GM19240 (cell line): ENCODE results near the gene LRP5.
"Not testable (repeated sequence)": the region's sequence is repeated elsewhere in the genome, so short reads cannot be mapped to it uniquely, and the experiment has no call there.

Source experiments
- DNase-seq: peaks from one replicate; pipeline ENCODE4 v3.0.0; 2011; ENCODE audit warnings: low spot score; ENCODE audit not compliant: insufficient read length

Gene LRP5

DNA sequence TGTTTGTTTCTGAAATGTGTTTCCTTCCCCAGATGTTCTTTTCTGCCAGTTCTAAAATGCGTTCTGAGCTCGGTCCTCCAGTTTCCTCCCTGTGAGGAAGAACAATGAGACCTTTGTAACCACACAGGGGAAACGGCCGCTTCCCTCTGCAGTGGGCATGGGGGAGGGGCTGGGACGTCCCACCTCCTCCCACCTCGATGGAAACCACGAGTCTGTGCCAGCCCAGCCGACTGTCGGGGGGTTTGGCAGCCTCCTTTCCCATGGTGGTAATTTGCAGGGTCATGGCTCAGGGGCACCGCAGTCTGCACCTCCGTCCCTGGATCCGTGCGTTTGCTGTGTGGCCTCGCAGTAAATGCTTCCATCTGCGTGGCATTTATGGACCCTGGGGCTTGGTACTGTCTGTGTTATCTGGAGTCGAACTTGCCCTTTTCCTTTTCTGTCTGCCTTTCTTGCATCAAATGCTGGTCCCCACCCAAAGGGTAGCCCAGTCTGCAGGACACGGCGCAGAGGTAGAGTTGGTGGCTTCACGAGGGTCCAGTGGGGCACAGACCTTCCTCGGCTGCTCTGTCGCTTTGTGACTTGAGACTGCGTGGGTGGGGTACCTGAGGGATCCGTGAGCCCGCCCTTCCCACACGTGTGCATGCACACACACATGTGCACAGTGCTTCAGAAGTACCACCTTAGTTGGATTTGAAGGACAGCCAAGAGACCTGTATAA lies 16.1 kb downstream of the LRP5 start:
- no peak for DNase-seq

DNA sequence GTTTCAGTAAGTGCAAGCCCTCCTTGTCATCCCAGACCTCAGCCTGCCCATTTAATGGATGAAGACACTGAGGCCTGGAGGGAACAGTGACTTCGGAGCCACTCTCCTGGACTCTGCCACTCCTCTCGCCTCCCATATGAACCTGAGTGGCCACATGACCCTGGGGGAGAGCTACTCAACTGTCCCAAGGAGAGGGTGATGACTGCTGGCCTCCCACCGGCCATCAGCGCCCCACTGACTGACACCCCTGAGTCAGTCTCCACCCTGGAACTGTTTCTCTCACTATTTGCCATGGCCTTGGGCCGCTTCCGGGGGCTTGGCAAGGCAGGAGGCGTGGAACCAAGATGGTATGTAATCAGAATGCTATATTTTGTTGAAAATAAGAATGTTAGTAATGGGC lies 17.1 kb downstream of the LRP5 start:
- no peak for DNase-seq

GRCh38 chr11:68329978-68330699 lies 17.7 kb downstream of the LRP5 start:
- DNase-seq = no peak

GRCh38 chr11:68330700-68331337 lies 18.4 kb downstream of the LRP5 start:
- no peak for DNase-seq

DNA sequence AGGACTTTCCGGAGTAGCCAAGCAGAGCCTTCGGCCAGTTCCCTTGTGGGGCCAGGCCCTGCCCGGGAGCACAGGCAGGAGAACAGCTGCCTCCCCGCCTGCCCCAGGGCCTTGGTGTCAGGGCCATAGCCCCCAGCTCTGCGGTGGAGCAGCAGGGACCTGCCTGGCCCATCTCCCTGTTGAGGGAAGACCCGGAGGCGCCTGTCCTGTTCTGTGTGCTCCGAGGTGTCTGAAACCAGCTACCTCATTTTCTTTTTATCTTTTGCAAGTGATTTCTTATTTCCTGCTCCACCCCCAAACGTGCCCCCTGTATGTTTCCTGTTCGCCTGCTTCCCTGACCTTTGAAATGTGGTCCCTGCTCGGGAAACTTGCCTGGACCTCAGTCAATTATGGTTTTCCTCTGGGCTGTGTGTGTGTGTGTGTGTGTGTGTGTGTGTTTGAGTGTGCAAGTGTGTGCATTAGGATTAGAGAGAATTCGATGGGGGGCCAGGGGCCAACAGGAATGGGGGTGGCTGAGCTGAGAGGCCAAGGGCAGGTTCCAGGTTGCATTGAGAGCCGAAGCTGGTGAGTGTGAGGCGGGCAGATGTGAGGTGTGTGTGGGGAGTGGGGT lies 19.1 kb downstream of the LRP5 start:
- DNase-seq = no peak

DNA sequence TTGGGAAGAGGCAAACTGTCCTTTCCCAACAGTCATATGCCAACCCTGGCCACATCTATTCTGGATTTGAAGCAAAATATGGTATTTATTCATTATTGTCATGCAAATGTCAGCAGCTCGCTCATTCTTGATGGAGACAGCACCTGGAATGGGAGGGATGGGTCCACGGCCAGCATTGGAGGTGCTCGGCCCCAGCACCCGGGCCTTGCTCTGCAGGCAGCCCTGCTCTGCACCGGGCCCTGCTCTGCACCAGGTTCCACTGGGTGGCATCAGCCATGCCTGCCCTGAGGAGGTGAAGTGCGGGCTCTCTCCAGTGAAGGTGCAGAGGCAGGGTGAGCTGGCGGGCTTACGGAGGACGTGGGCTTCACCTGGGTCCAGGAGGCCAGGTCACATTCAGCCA lies 19.8 kb downstream of the LRP5 start:
- DNase-seq = no peak

DNA sequence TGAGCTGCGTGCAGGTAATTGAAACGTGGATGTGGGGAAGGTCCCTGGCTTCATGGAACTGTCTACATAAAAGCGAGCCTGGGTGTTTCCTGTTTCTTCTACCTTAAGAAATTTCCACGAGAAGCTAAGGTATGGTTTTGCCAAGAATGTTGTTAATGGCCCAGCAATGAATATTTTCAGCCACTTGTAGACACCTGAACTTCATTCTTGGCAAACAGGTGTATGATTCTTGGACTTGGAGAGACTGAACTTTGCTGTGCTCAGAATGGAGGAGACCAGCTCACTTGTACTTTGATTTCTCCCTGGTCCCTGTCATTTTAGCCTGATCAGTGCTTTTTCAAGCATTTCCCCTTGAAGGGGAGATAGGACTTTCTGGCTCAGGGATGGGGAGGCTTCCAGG lies 20.8 kb downstream of the LRP5 start:
- DNase-seq = no peak

- DNase-seq = no peak
Measured at GRCh38 chr11:68334923-68335322, 22.5 kb downstream of the LRP5 start.

GRCh38 chr11:68335683-68336082 lies 23.3 kb downstream of the LRP5 start:
- no peak for DNase-seq

DNA sequence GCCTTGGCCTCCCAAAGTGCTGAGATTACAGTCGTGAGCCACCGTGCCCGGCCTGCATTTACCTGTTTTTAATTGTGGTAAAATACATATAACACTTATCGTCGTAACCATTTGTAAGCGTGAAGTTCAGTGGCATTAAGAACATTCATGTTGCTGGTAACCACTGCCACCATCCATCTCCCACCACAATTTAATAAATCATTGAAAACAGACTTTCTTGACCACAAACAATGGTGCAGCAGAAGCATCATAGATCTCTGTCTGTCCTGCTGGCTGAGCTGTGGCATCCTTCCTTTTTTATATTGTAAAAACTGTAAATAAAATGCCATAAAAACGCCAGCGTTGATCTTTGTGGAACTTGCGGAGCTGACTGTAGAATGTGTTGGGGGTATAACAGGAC lies 24.3 kb downstream of the LRP5 start:
- no peak for DNase-seq

GRCh38 chr11:68337399-68337835 lies 25.0 kb downstream of the LRP5 start:
- DNase-seq = no peak

GRCh38 chr11:68338051-68338780 lies 25.8 kb downstream of the LRP5 start:
- no peak for DNase-seq

DNA sequence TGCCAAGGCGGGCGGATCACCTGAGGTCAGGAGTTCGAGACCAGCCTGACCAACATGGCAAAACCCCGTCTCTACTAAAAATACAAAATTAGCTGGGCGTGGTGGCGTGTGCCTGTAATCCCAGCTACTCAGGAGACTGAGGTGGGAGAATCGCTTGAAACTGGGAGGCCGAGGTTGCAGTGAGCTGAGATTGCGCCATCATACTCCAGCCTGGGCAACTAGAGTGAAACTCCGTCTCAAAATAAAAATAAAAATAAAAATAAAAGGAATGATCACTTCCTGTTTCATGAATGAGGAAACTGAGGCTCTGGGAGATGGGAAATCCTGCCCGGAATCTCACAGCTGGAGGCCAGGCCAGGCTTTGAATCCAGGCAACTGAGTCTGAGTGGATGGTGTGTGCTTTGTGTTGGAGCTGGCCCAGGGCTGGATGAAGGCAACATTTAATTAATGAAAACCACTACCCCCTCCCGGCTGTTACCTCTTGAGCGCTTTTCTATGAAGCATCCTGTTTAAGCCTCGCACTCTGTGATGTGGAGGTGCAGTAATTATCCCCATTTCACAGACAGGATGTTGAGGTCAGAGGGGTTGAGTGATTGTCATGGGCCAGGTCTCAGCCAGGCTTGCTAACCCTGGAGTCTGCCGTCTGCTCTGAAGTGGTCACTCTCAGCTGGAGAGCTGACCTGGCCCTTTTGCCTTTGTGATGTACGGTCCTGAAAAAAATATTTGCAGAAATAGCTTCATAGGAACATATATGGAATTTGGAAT lies 27.8 kb downstream of the LRP5 start:
- DNase-seq = no peak

DNA sequence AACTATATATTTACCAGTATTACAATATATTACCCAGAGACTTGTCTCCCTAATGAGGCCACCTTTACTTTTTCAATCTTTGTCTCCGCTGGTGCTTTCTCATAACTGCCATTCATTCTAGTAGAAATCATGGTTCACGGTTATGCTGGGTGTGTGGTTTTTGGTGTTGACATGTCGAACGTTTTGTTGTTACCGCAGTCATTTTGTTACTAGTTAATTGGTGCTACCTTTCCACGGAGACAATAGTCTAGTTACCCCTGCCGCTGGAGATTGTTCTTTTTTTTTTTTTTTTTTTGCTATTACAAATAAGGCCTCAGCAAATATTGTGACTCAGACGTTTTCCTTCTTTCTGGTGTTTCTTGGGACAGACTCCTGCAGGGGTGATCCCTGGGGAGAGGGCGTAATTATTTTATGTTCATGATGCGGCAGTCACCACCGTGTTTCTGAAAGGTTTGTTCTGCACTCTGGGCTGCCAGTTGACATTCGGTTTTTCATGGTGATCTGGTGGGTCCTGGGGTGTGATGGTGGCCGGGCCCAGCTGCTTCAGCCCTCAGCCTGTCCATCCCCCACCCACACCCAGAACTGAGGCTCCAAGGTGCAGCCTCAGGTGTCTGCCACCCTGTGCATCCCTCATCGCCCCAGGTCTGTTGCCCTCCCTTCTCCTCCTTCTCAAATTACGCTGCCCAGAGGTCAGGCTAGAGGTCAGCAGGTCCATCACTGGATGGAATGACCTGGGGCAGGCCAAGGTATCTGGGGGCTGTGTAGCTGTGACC lies 28.6 kb downstream of the LRP5 start:
- DNase-seq = no peak

DNA sequence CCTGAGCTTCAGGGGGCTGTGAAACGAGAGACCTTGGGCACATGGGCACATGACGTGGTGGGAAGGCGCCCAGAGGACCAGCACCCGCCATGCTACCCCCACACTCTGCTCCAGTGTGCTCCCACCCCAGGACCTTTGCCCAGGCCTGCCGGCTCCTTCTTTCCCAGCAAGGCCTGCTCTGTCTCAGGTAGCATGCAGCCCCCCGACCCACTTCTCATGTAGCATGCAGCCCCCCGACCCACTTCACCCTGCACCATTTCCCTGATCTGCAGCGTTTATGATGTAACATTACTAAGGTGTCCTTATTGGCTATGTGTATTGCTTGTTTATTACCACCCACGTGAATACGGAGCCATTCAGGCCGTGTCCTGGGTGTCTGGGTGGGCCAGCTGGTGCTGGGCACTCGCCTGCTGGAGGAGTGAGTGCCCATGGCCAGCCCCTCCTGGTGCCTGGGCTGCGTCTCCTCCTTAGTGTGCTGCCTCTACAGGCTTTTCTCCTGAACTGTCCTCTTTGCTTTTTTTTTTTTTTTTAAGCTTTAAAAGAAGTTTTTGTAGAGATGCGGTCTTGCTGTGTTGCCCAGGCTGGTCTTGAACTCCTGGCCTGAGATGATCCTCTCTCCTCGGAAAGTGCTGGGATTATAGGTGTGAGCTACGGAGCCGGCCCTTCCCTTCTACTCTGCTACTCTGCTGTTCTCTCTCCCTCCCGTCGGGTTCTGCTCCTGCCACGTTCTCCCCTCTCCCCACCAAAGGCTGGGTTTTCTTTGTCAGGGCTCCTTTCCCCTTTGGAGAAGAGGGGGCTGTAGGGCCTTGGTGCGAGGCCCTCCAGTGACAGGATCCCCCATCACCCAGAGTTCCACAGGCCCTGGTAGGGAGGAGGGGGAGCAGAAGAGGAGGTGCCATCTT lies 29.4 kb downstream of the LRP5 start:
- no peak for DNase-seq

- DNase-seq = no peak
Measured at GRCh38 chr11:68342459-68343158, 30.2 kb downstream of the LRP5 start.

GRCh38 chr11:68343761-68344256 lies 31.4 kb downstream of the LRP5 start:
- DNase-seq = no peak

DNA sequence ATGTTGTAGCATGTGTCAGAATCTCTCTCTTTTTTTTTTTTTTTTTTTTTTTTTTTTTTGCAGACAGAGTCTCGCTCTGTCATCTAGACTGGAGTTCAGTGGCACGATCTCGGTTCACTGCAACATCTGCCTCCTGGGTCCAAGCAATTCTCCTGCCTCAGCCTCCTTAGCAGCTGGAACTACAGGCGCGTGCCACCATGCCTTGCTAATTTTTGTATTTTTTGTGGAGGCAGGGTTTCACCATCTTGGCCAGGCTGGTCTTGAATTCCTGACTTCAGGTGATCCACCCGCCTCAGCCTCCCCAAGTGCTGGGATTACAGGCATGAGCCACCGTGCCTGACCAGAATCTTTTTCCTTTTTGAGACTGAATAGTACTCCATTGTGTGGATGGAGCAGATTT lies 32.4 kb downstream of the LRP5 start:
- DNase-seq = not testable (repeated sequence)
